ENCODE measurements around the gene EDNRA. TPM values are rescaled to one million over a fixed set of nuclear protein-coding genes. Genes with fewer than 3 reads are reported as not detected.

Gene EDNRA
- total RNA-seq, 1 experiment from 2014 or later = 2.5 TPM

GRCh38 chr4:147550626-147551246, 69.8 kb downstream of the EDNRA start (continued):
- TF ChIP-seq NFATC4 (CRISPR knock-in tag; IDR thresholded peaks at IDR 0.05) (no peak), ATF3 (CRISPR knock-in tag; conservative IDR thresholded peaks at IDR 0.05) (no peak)

GRCh38 chr4:147560625-147561024, 79.7 kb downstream of the EDNRA start:
- DNase-seq (ENCODE audit: low spot score) (no peak), ATAC-seq (no peak)
- Mint-ChIP-seq H3K27ac (no peak overlapping the region), H3K27me3 (ENCODE audit: low read depth) (no peaks in the 10 kb centered on the region), H3K4me3 (no peak overlapping the region), H3K9me3 (peaks cover 14% of the 10 kb centered on the region), H3K4me1 (no peaks in the 10 kb centered on the region), H3K36me3 (no peaks in the 10 kb centered on the region)
- ChIA-PET POLR2A (interaction anchor here (0.7 kb wide), 1 partner anchor 272 kb away, joined by 3 read pairs; no protein-coding TSS in a partner anchor), CTCF (no interaction called here)
- TF ChIP-seq JAZF1 (CRISPR knock-in tag; IDR thresholded peaks at IDR 0.05) (no peak), USF2 (CRISPR knock-in tag; IDR thresholded peaks at IDR 0.05) (no peak), NFYB (CRISPR knock-in tag; conservative IDR thresholded peaks at IDR 0.05; ENCODE audit: low read depth) (no peak), TEAD1 (CRISPR knock-in tag; IDR thresholded peaks at IDR 0.05) (no peak)

GRCh38 chr4:147566762-147567161, 85.9 kb downstream of the EDNRA start:
- peaks cover 18% of the 10 kb centered on the region for H3K36me3 Mint-ChIP-seq
- no peak overlapping the region for H3K4me3 Mint-ChIP-seq
- POLR2A ChIA-PET = no interaction called here
- CTCF ChIA-PET = interaction anchor here (1.2 kb wide), 1 partner anchor 48 kb away, joined by 4 read pairs; no protein-coding TSS in a partner anchor
- no peaks in the 10 kb centered on the region for H3K27me3 Mint-ChIP-seq (ENCODE audit: low read depth)
- ATAC-seq = peak; percentile 67
- peaks cover 51% of the 10 kb centered on the region for H3K9me3 Mint-ChIP-seq
- no peak for DNase-seq (ENCODE audit: low spot score)
- no peak overlapping the region for H3K27ac Mint-ChIP-seq
- peaks cover 20% of the 10 kb centered on the region for H3K4me1 Mint-ChIP-seq
- TF ChIP-seq ZNF121 (CRISPR knock-in tag; IDR thresholded peaks at IDR 0.05) (no peak), E2F1 (CRISPR knock-in tag; IDR thresholded peaks at IDR 0.05) (no peak), ZNF532 (CRISPR knock-in tag; IDR thresholded peaks at IDR 0.05; ENCODE audit: borderline replicate concordance) (no peak), NFATC4 (CRISPR knock-in tag; IDR thresholded peaks at IDR 0.05) (no peak), CTCF (IDR thresholded peaks at IDR 0.05) (no peak), STAT6 (CRISPR knock-in tag; conservative IDR thresholded peaks at IDR 0.05; ENCODE audit: low read depth) (no peak), ATF6 (CRISPR knock-in tag; IDR thresholded peaks at IDR 0.05) (no peak), ZNF396 (CRISPR knock-in tag; IDR thresholded peaks at IDR 0.05; ENCODE audit: borderline replicate concordance) (no peak), ZNF512 (CRISPR knock-in tag; IDR thresholded peaks at IDR 0.05; ENCODE audit: borderline replicate concordance) (no peak)

Measured in WTC11 (cell line).